Measurements from ENCODE around the gene ANXA4. TPM values are rescaled to one million over a fixed set of nuclear protein-coding genes. Genes with fewer than 3 reads are reported as not detected.

The ANXA4 gene
- polyA plus RNA-seq, 2 of the 4 experiments (the other 2 are of a cell fraction): 341 to 554 TPM

- ChIA-PET CTCF (interaction anchor here (0.6 to 0.9 kb wide), 2 partner anchors 30 to 80 kb away, joined by 4 read pairs; no protein-coding TSS in a partner anchor), POLR2A (no interaction called here)
- H3K4me1 ChIP-seq: peaks cover 7% of the 10 kb centered on the region; the same call in 2 of the 3 replicates
- no peak overlapping the region for H3K4me3 ChIP-seq
- TF ChIP-seq CBX8 (IDR thresholded peaks at IDR 0.05) (no peak), ATOH8 (CRISPR knock-in tag; IDR thresholded peaks at IDR 0.05; ENCODE audit: low read depth) (no peak), HES2 (IDR thresholded peaks at IDR 0.05) (no peak), ESRRA (IDR thresholded peaks at IDR 0.05; ENCODE audit: borderline replicate concordance, low read length) (no peak), EHMT2 (IDR thresholded peaks at IDR 0.05; ENCODE audit: low read depth) (no peak), HOXB5 (CRISPR knock-in tag; IDR thresholded peaks at IDR 0.05) (no peak), FOSL2 (IDR thresholded peaks at IDR 0.05) (no peak), FOSL2 (CRISPR knock-in tag; IDR thresholded peaks at IDR 0.05) (no peak), USF2 (IDR thresholded peaks at IDR 0.05) (no peak), RFX5 (IDR thresholded peaks at IDR 0.05) (no peak), FOXS1 (CRISPR knock-in tag; IDR thresholded peaks at IDR 0.05) (no peak), EHF (CRISPR knock-in tag; IDR thresholded peaks at IDR 0.05) (no peak), TFCP2L1 (CRISPR knock-in tag; IDR thresholded peaks at IDR 0.05) (no peak), CHD4 (IDR thresholded peaks at IDR 0.05; ENCODE audit: borderline replicate concordance) (no peak), CHD2 (IDR thresholded peaks at IDR 0.05; ENCODE audit: low read length, partially characterized antibody) (no peak), JUNB (IDR thresholded peaks at IDR 0.05) (no peak), CBX2 (IDR thresholded peaks at IDR 0.05; ENCODE audit: borderline replicate concordance, low read depth) (no peak), MAZ (IDR thresholded peaks at IDR 0.05; ENCODE audit: borderline replicate concordance, low read depth, low read length) (no peak), BCL3 (IDR thresholded peaks at IDR 0.05) (no peak), ZNF302 (CRISPR knock-in tag; IDR thresholded peaks at IDR 0.05) (no peak)
- ATAC-seq (no peak), FAIRE-seq (no peak), DNase-seq (ENCODE audit: low read depth in 1 of 2, low spot score in 1 of 2) (no peak)
- 90% methylated on average over 9 of the region's 9 CpGs for WGBS (ENCODE audit: missing lambda C conversion rate)
- H3K27ac ChIP-seq: no peak overlapping the region
- no peaks in the 10 kb centered on the region for H3K9me3 ChIP-seq
- H3K4me2 ChIP-seq: no peak overlapping the region
These were observed 104.5 kb downstream of the ANXA4 start for GRCh38 chr2:69846182-69847067.

GRCh38 chr2:69847068-69847828 is 105.3 kb downstream of the ANXA4 start:
- CTCF ChIA-PET: interaction anchor here (0.8 to 1.4 kb wide), 3 partner anchors 27 to 123 kb away, joined by 3 to 4 read pairs (median 4); no protein-coding TSS in a partner anchor
- WGBS (ENCODE audit: missing lambda C conversion rate): 91% methylated on average over 5 of the region's 5 CpGs
- Histone ChIP-seq H3K4me3 (no peak overlapping the region), H3K4me2 (no peak overlapping the region), H3K4me1 (peaks cover 7% of the 10 kb centered on the region; the same call in 2 of the 3 replicates), H3K27ac (no peak overlapping the region), H3K9me3 (no peaks in the 10 kb centered on the region)
- DNase-seq (ENCODE audit: low read depth in 1 of 2, low spot score in 1 of 2) (no peak), FAIRE-seq (peak; percentile 86), ATAC-seq (no peak)
- POLR2A ChIA-PET: no interaction called here
- TF ChIP-seq BCL3 (IDR thresholded peaks at IDR 0.05): no peak
- TF ChIP-seq E2F6 (IDR thresholded peaks at IDR 0.05; ENCODE audit: borderline replicate concordance, low read depth): no peak
- no peak for TF ChIP-seq NPAS2 (CRISPR knock-in tag; IDR thresholded peaks at IDR 0.05; ENCODE audit: borderline replicate concordance)
- TF ChIP-seq JUNB (IDR thresholded peaks at IDR 0.05): no peak
- TF ChIP-seq MAFK (IDR thresholded peaks at IDR 0.05; ENCODE audit: partially characterized antibody): no peak
- no peak for TF ChIP-seq NFE2L2 (conservative IDR thresholded peaks at IDR 0.05; ENCODE audit: low read length)
- TF ChIP-seq RAD21 (conservative IDR thresholded peaks at IDR 0.05 in 1 of 2, IDR thresholded peaks at IDR 0.05 in 1 of 2): no peak
- TF ChIP-seq REST (IDR thresholded peaks at IDR 0.05): no peak

All from A549 (cell line).